Measurements from ENCODE around the gene FXN.
"Not testable (repeated sequence)": the region's sequence is repeated elsewhere in the genome, so short reads cannot be mapped to it uniquely, and the experiment has no call there.

The FXN gene

DNA sequence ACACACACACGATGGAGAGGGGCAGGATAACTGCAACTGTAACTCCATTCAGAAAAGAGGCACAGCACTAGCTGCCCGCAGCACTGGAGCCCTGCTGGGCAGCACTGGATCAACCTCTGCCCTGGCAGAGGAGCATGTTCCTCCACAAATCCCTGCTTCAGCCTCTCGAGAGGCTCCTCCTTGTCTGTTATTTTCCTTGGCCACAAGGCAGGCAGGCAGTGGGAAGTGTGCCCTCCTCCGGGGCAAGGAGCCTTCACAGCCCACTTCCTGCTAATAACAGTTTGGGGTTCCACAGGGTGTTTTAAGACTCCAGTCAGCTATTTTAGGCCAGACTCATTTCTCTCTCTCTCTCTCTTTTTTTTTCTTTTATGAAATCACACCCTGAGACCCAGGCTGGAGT is 11.8 kb downstream of the FXN start:
- no peak overlapping the region for H3K9ac ChIP-seq (ENCODE audit: low read depth, low read length)

DNA sequence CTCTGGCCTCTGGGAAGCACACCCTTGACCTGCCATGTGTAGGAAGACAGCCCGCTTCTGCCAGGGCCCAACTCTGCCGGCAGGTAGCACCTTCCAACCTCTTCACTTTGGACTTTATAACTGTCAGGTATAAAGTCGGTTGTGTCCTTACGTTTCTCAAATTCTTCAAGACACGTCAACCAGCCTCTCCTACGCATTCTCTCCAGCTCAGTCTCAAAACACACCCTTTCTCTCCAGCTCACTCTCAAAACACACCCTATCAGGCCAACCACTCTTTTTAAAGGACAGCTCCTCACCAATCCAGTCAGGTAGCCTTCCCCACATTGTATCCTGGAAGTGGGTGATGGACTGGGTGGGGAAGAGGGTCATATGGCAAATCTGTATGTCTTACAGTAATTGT is 13.5 kb downstream of the FXN start:
- Histone ChIP-seq H3K9me3 (ENCODE audit: insufficient read depth, low read depth, low read length) (no peaks in the 10 kb centered on the region), H3K4me3 (ENCODE audit: low read length) (no peak overlapping the region), H3K27ac (ENCODE audit: low read length) (no peak overlapping the region), H3K36me3 (ENCODE audit: insufficient read depth, low read depth, low read length) (peaks cover 42% of the 10 kb centered on the region), H3K4me1 (ENCODE audit: insufficient read depth, low read length) (peaks cover 20% of the 10 kb centered on the region), H3K27me3 (ENCODE audit: insufficient read depth, low read length) (no peaks in the 10 kb centered on the region), H3K9ac (ENCODE audit: low read depth, low read length) (no peak overlapping the region)

More for the DNA sequence above, 11.8 kb downstream of the FXN start:
- H3K9me3 ChIP-seq (ENCODE audit: insufficient read depth, low read depth, low read length) = no peaks in the 10 kb centered on the region
- H3K4me3 ChIP-seq (ENCODE audit: low read length) = no peak overlapping the region
- H3K27me3 ChIP-seq (ENCODE audit: insufficient read depth, low read length) = no peaks in the 10 kb centered on the region
- no peak overlapping the region for H3K27ac ChIP-seq (ENCODE audit: low read length)
- peaks cover 20% of the 10 kb centered on the region for H3K4me1 ChIP-seq (ENCODE audit: insufficient read depth, low read length)
- peaks cover 36% of the 10 kb centered on the region for H3K36me3 ChIP-seq (ENCODE audit: insufficient read depth, low read depth, low read length)

- H3K36me3 ChIP-seq (ENCODE audit: insufficient read depth, low read depth, low read length) = peaks cover 52% of the 10 kb centered on the region
- H3K9me3 ChIP-seq (ENCODE audit: insufficient read depth, low read depth, low read length); H3K27ac ChIP-seq (ENCODE audit: low read length); H3K9ac ChIP-seq (ENCODE audit: low read depth, low read length); H3K4me1 ChIP-seq (ENCODE audit: insufficient read depth, low read length); H3K27me3 ChIP-seq (ENCODE audit: insufficient read depth, low read length); H3K4me3 ChIP-seq (ENCODE audit: low read length): not testable (repeated sequence)
Measured at GRCh38 chr9:69050936-69051335, 15.4 kb downstream of the FXN start.

DNA sequence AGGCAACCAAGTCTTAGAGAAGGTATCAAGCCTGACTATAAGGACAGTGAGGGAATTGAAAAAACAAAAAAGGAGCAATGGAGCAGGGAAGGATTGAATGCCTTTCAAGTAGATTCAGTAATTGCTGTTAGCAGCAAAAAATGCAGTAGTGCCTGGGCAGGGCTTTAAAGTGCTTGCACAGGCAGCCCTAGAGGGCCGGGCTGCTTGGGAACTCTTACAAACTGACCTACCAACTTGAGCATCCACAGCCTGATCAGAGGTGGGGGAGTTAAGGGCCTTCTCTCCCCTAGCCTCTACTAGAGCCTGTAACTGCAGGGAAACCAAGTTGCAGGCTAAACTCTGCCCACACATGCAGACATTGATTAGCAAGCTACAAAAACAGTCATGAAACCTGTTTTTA is 19.4 kb downstream of the FXN start:
- Histone ChIP-seq H3K27me3 (ENCODE audit: insufficient read depth, low read length) (no peaks in the 10 kb centered on the region), H3K9ac (ENCODE audit: low read depth, low read length) (no peak overlapping the region), H3K9me3 (ENCODE audit: insufficient read depth, low read depth, low read length) (no peaks in the 10 kb centered on the region), H3K36me3 (ENCODE audit: insufficient read depth, low read depth, low read length) (peaks cover 41% of the 10 kb centered on the region), H3K4me3 (ENCODE audit: low read length) (no peak overlapping the region), H3K27ac (ENCODE audit: low read length) (no peak overlapping the region), H3K4me1 (ENCODE audit: insufficient read depth, low read length) (no peaks in the 10 kb centered on the region)

DNA sequence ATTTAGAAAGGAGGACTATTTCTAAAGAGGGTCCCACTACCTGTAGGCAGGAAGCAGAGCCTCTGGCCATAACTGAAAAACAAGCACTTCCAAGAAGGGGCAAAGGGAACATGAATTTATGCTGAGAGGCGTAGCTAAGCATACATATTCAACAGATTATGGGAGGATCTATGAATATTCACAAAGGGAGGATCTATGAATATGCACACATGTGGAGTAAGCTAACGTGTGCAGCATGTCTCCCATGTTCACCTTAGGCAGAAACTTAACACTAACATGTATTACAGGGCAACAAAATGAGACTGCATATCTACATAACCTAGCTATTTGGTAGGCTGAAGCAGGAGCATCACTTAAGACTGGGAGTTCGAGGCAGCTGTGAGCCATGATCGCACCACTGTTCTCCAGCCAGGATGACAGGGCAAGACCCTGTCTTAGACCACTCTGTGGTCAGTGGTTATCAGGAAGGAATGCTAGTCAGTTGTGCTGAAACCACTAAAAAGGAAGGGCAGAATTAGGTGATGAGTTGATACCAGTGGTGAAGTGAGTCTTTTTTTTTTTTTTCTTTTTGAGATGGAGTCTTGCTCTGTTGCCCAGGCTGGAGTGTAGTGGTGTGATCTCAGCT is 20.8 kb downstream of the FXN start:
- peaks cover 4% of the 10 kb centered on the region; the same call in 1 of the 2 replicates for H3K4me1 ChIP-seq (ENCODE audit: insufficient read depth, low read length)
- peaks cover 41% of the 10 kb centered on the region for H3K36me3 ChIP-seq (ENCODE audit: insufficient read depth, low read depth, low read length)
- no peaks in the 10 kb centered on the region for H3K9me3 ChIP-seq (ENCODE audit: insufficient read depth, low read depth, low read length)
- H3K27me3 ChIP-seq (ENCODE audit: insufficient read depth, low read length) = no peaks in the 10 kb centered on the region
- no peak overlapping the region for H3K27ac ChIP-seq (ENCODE audit: low read length)
- no peak overlapping the region for H3K9ac ChIP-seq (ENCODE audit: low read depth, low read length)
- H3K4me3 ChIP-seq (ENCODE audit: low read length) = no peak overlapping the region

- Histone ChIP-seq H3K4me3 (ENCODE audit: low read length) (no peak overlapping the region), H3K36me3 (ENCODE audit: insufficient read depth, low read depth, low read length) (peaks cover 41% of the 10 kb centered on the region), H3K27ac (ENCODE audit: low read length) (no peak overlapping the region), H3K4me1 (ENCODE audit: insufficient read depth, low read length) (peaks cover 4% of the 10 kb centered on the region; the same call in 1 of the 2 replicates), H3K9me3 (ENCODE audit: insufficient read depth, low read depth, low read length) (no peaks in the 10 kb centered on the region), H3K9ac (ENCODE audit: low read depth, low read length) (no peak overlapping the region), H3K27me3 (ENCODE audit: insufficient read depth, low read length) (no peaks in the 10 kb centered on the region)
Measured at GRCh38 chr9:69058101-69058500, 22.5 kb downstream of the FXN start.

- Histone ChIP-seq H3K9me3 (ENCODE audit: insufficient read depth, low read depth, low read length) (no peaks in the 10 kb centered on the region), H3K4me1 (ENCODE audit: insufficient read depth, low read length) (peaks cover 10% of the 10 kb centered on the region; the same call in 1 of the 2 replicates), H3K4me3 (ENCODE audit: low read length) (no peak overlapping the region), H3K36me3 (ENCODE audit: insufficient read depth, low read depth, low read length) (peaks cover 39% of the 10 kb centered on the region), H3K27me3 (ENCODE audit: insufficient read depth, low read length) (no peaks in the 10 kb centered on the region), H3K9ac (ENCODE audit: low read depth, low read length) (no peak overlapping the region), H3K27ac (ENCODE audit: low read length) (no peak overlapping the region)
Measured at GRCh38 chr9:69060766-69061165, 25.2 kb downstream of the FXN start.

DNA sequence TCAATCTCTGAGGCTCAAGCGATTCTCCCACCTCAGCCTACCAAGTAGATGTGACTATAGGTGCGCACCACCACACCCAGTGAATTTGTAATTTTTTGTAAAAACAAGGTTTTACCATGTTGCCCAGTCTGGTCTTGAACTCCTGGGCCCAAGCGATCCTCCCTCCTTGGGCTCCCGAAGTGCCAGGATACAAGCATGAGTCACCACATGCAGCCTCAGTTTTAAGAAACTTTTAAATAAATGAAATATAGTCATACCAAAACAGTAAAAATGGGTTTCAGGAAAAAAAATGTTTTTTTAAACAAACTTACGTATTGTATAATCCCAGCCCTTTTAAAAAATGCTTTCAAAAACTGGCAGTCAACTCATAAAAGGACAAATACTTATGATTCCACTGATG is 26.6 kb downstream of the FXN start:
- no peaks in the 10 kb centered on the region for H3K9me3 ChIP-seq (ENCODE audit: insufficient read depth, low read depth, low read length)
- no peaks in the 10 kb centered on the region for H3K27me3 ChIP-seq (ENCODE audit: insufficient read depth, low read length)
- H3K4me3 ChIP-seq (ENCODE audit: low read length) = no peak overlapping the region
- H3K9ac ChIP-seq (ENCODE audit: low read depth, low read length) = no peak overlapping the region
- peaks cover 41% of the 10 kb centered on the region for H3K36me3 ChIP-seq (ENCODE audit: insufficient read depth, low read depth, low read length)
- H3K4me1 ChIP-seq (ENCODE audit: insufficient read depth, low read length) = peaks cover 17% of the 10 kb centered on the region; the same call in 1 of the 2 replicates
- H3K27ac ChIP-seq (ENCODE audit: low read length) = no peak overlapping the region

DNA sequence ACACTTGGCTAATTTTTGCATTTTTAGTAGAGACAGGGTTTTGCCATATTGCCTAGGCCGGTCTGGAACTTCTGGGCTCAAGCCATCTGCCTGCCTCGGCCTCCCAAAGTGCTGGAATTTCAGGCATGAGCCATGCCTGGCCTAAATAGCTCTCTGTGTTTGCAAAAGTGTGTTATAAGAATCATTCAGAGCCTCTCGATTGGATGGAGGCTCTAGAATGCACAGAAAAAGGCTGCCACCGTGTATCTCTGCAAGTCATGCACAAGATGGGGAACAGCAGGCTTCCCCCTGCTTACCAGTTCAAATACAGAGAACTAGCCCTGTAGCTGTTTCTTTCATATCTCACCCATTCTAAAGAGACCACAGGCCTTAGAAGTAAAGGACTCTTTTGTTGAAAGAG is 28.3 kb downstream of the FXN start:
- Histone ChIP-seq H3K27me3 (ENCODE audit: insufficient read depth, low read length) (no peaks in the 10 kb centered on the region), H3K27ac (ENCODE audit: low read length) (no peak overlapping the region), H3K9me3 (ENCODE audit: insufficient read depth, low read depth, low read length) (no peaks in the 10 kb centered on the region), H3K36me3 (ENCODE audit: insufficient read depth, low read depth, low read length) (peaks cover 44% of the 10 kb centered on the region), H3K4me1 (ENCODE audit: insufficient read depth, low read length) (peaks cover 17% of the 10 kb centered on the region; the same call in 1 of the 2 replicates), H3K9ac (ENCODE audit: low read depth, low read length) (no peak overlapping the region), H3K4me3 (ENCODE audit: low read length) (no peak overlapping the region)

- peaks cover 44% of the 10 kb centered on the region for H3K36me3 ChIP-seq (ENCODE audit: insufficient read depth, low read depth, low read length)
- H3K9me3 ChIP-seq (ENCODE audit: insufficient read depth, low read depth, low read length) = no peaks in the 10 kb centered on the region
- H3K27ac ChIP-seq (ENCODE audit: low read length) = no peak overlapping the region
- no peak overlapping the region for H3K9ac ChIP-seq (ENCODE audit: low read depth, low read length)
- H3K4me3 ChIP-seq (ENCODE audit: low read length) = no peak overlapping the region
- peaks cover 13% of the 10 kb centered on the region; the same call in 1 of the 2 replicates for H3K4me1 ChIP-seq (ENCODE audit: insufficient read depth, low read length)
- no peaks in the 10 kb centered on the region for H3K27me3 ChIP-seq (ENCODE audit: insufficient read depth, low read length)
Measured at GRCh38 chr9:69065660-69066059, 30.1 kb downstream of the FXN start.

DNA sequence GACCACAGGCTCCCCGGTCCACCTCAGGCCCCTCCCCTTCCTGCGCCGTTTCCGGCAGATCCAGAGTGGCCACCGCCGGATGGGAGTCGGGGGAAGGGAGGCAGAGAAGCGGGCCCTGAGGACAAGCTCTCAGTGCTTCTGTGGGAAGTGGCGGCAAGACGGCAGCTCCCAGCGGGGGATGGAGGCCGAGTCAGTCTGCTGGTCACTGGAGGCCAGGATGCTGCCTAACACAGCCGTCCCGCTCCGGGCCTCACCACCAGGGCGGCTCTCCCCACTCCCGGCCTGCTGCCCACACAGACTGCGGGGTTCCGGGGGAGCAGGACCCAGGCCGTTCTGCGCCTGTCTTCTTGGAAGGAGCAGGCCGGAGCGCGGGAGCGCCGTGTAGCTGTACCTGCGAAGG is 31.4 kb downstream of the FXN start:
- H3K36me3 ChIP-seq (ENCODE audit: insufficient read depth, low read depth, low read length) = peaks cover 49% of the 10 kb centered on the region
- H3K4me3 ChIP-seq (ENCODE audit: low read length) = no peak overlapping the region
- no peaks in the 10 kb centered on the region for H3K27me3 ChIP-seq (ENCODE audit: insufficient read depth, low read length)
- H3K9me3 ChIP-seq (ENCODE audit: insufficient read depth, low read depth, low read length) = no peaks in the 10 kb centered on the region
- H3K4me1 ChIP-seq (ENCODE audit: insufficient read depth, low read length) = peaks cover 13% of the 10 kb centered on the region; the same call in 1 of the 2 replicates
- H3K27ac ChIP-seq (ENCODE audit: low read length) = no peak overlapping the region
- no peak overlapping the region for H3K9ac ChIP-seq (ENCODE audit: low read depth, low read length)

- Histone ChIP-seq H3K4me1 (ENCODE audit: insufficient read depth, low read length) (peaks cover 9% of the 10 kb centered on the region; the same call in 1 of the 2 replicates), H3K36me3 (ENCODE audit: insufficient read depth, low read depth, low read length) (peaks cover 57% of the 10 kb centered on the region), H3K9me3 (ENCODE audit: insufficient read depth, low read depth, low read length) (no peaks in the 10 kb centered on the region), H3K9ac (ENCODE audit: low read depth, low read length) (no peak overlapping the region), H3K4me3 (ENCODE audit: low read length) (no peak overlapping the region), H3K27me3 (ENCODE audit: insufficient read depth, low read length) (no peaks in the 10 kb centered on the region), H3K27ac (ENCODE audit: low read length) (no peak overlapping the region)
Measured at GRCh38 chr9:69070201-69070600, 34.6 kb downstream of the FXN start.
